Endothelial cell of umbilical vein (primary cell): ENCODE data around the gene SUFU. TPM values are rescaled to one million over a fixed set of nuclear protein-coding genes. Genes with fewer than 3 reads are reported as not detected.

Experiments used
- BruUV-seq: library from RNA; stranded (reverse); fragments of 400-500 nt; replicated peaks from 2 replicates; lab custom pipeline; 2021; lab: Mats Ljungman, UMichigan
- CTCF ChIA-PET: fragments of 300-600, 350-600 bp; sonication (Branson Sonifier 250); formaldehyde crosslinking; loops from one replicate; lab custom pipeline; 2021; ENCODE audit warnings: antibody characterized with exemption, inconsistent platforms; lab: Charles Lee
- POLR2A ChIA-PET: fragments of 300-600, 350-600 bp; sonication (Branson Sonifier 250); formaldehyde crosslinking; loops from one replicate; lab custom pipeline; 2021; ENCODE audit warnings: antibody characterized with exemption, inconsistent platforms; lab: Charles Lee
- DNase-seq: peaks from one replicate; pipeline ENCODE4 v3.0.0-alpha.2; 2011; ENCODE audit warnings: low read depth, low spot score
- FAIRE-seq: peaks from 2 replicates; lab custom pipeline; 2011; peaks lifted over from hg19 to GRCh38; lab: Jason Lieb, UNC
- H2AFZ ChIP-seq: 2 replicates; pipeline ENCODE4 v1.6.0; 2012; ENCODE audit warnings: low read depth, low read length, control low read depth, inconsistent platforms
- H3K27ac ChIP-seq: 2 replicates; pipeline ENCODE4 v1.5.1; 2011; ENCODE audit warnings: low read depth, mild to moderate bottlenecking, control low read depth, low read length, moderate library complexity; ENCODE audit not compliant: insufficient read depth
- H3K27me3 ChIP-seq, 2 experiments: 2 replicates each; pipeline versions ENCODE4 v1.6.0 to v1.6.1; 2011; ENCODE audit warnings: low read length in 2 of 2, mixed read lengths in 1 of 2; ENCODE audit not compliant: control insufficient read depth in 2 of 2, insufficient read depth in 2 of 2
- H3K36me3 ChIP-seq, 2 experiments: 2 replicates in 1 of 2; 3 replicates in 1 of 2; pipeline ENCODE4 v1.5.1; 2011; ENCODE audit warnings: low read length in 2 of 2, mild to moderate bottlenecking in 1 of 2, moderate library complexity in 1 of 2; ENCODE audit not compliant: control insufficient read depth in 2 of 2, insufficient read depth in 2 of 2; ENCODE audit errors: extremely low read depth in 1 of 2
- H3K4me1 ChIP-seq: 3 replicates; pipeline ENCODE4 v1.5.1; 2011; ENCODE audit warnings: mild to moderate bottlenecking, low read length; ENCODE audit not compliant: control insufficient read depth, insufficient read depth; ENCODE audit errors: extremely low read depth
- H3K4me2 ChIP-seq: 2 replicates; pipeline ENCODE4 v1.6.1; 2011; ENCODE audit warnings: low read length, control low read depth, mixed read lengths; ENCODE audit not compliant: insufficient read depth
- H3K4me3 ChIP-seq, 3 experiments: fragments of 200-600 bp in 1 of 3; sonication (generic), shearing (Covaris generic) in 1 of 3; replicated peaks in 1 of 3; 2 replicates each; pipeline ENCODE4 v1.5.1; 2011 to 2016; ENCODE audit warnings: control low read depth in 3 of 3, low read length in 3 of 3, mild to moderate bottlenecking in 2 of 3, inconsistent platforms in 1 of 3, low read depth in 1 of 3, moderate library complexity in 1 of 3; ENCODE audit not compliant: insufficient read depth in 1 of 3
- H3K79me2 ChIP-seq: 2 replicates; pipeline ENCODE4 v1.6.0; 2012; ENCODE audit warnings: low read length, inconsistent platforms; ENCODE audit not compliant: control insufficient read depth, insufficient read depth
- H3K9ac ChIP-seq: replicated peaks from 2 replicates; pipeline ENCODE3; 2011; ENCODE audit warnings: low read length, control low read depth; ENCODE audit not compliant: insufficient read depth; ENCODE audit errors: extremely low read depth
- H3K9me1 ChIP-seq: replicated peaks from 3 replicates; pipeline ENCODE4 v1.6.0; 2011; ENCODE audit warnings: mild to moderate bottlenecking, low read length; ENCODE audit not compliant: control insufficient read depth, insufficient read depth; ENCODE audit errors: extremely low read depth
- H3K9me3 ChIP-seq: replicated peaks from 2 replicates; pipeline ENCODE4 v1.5.1; 2012; ENCODE audit warnings: low read length, inconsistent platforms; ENCODE audit not compliant: control insufficient read depth, insufficient read depth
- H4K20me1 ChIP-seq: replicated peaks from 2 replicates; pipeline ENCODE3; 2011; ENCODE audit warnings: mild to moderate bottlenecking, low read length; ENCODE audit not compliant: control insufficient read depth, insufficient read depth; ENCODE audit errors: extremely low read depth
- EZH2 ChIP-seq: IDR thresholded peaks from 2 replicates; pipeline ENCODE4 v1.6.1; 2012; ENCODE audit warnings: borderline replicate concordance, low read depth, mild to moderate bottlenecking, moderate library complexity, low read length, inconsistent platforms; ENCODE audit not compliant: severe bottlenecking
- FOS ChIP-seq: IDR thresholded peaks from 2 replicates; pipeline ENCODE4 v1.6.1; 2011; ENCODE audit warnings: mild to moderate bottlenecking, low read length, moderate library complexity, borderline replicate concordance; ENCODE audit not compliant: insufficient read depth
- GATA2 ChIP-seq: IDR thresholded peaks from 2 replicates; pipeline ENCODE4 v1.7.0; 2011; ENCODE audit warnings: low read depth, mild to moderate bottlenecking, moderate library complexity, mixed read lengths, low read length; ENCODE audit not compliant: insufficient read length, insufficient read depth
- JUN ChIP-seq: IDR thresholded peaks from 2 replicates; pipeline ENCODE4 v1.6.1; 2011; ENCODE audit warnings: borderline replicate concordance, low read depth; ENCODE audit not compliant: insufficient read length, insufficient read depth
- MAX ChIP-seq: IDR thresholded peaks from 2 replicates; pipeline ENCODE4 v1.6.1; 2011; ENCODE audit not compliant: insufficient read depth, insufficient read length
- MYC ChIP-seq: IDR thresholded peaks from one replicate; pipeline ENCODE4 v1.6.1; 2011; ENCODE audit warnings: mild to moderate bottlenecking, low read depth, low read length
- POLR2A ChIP-seq: IDR thresholded peaks from 2 replicates; pipeline ENCODE4 v1.6.1; 2012; ENCODE audit warnings: low read depth, mild to moderate bottlenecking, control low read depth, low read length
- dilution Hi-C: fragments of 300-500 bp; cut with MboI; formaldehyde crosslinking; loops from one replicate; pipeline ENCODE4 v1.15.0; 2019; ENCODE audit warnings: low sequenced_read_pairs; ENCODE audit not compliant: extremely low pct_ligation_motif_present
- intact Hi-C: fragments of 100-400 bp; cut with micrococcal nuclease; formaldehyde crosslinking; loops from one replicate; pipeline ENCODE4 v1.10.0; 2022
- polyA plus RNA-seq, 4 experiments: library from polyadenylated mRNA; depleted of rRNA in 3 of 4; stranded (reverse) in 3 of 4; unstranded in 1 of 4; fragments of >200 nt; gene quantifications; 2 replicates each; pipeline versions ENCODE4 v1.2.1 to v1.2.3, GENCODE V29; 2011 to 2012; ENCODE audit warnings: missing spikeins in 1 of 4
- total RNA-seq: library from RNA; stranded (reverse); gene quantifications from 2 replicates; pipeline ENCODE4 v1.2.3, GENCODE V29; 2021
- TF ChIP-seq, protein P1 (sequence below), 2 donors: IDR thresholded peaks; 1 replicate in 1 of 2; 2 replicates in 1 of 2; pipeline ENCODE4 v1.5.1; 2011; ENCODE audit warnings: low read length in 2 of 2, mild to moderate bottlenecking in 2 of 2, moderate library complexity in 2 of 2, control low read depth in 1 of 2, inconsistent platforms in 1 of 2, low read depth in 1 of 2; ENCODE audit not compliant: insufficient read depth in 1 of 2; ENCODE audit errors: extremely low read depth in 1 of 2

SUFU gene
- total and polyA plus RNA-seq, 2 donors (not counting 3 experiments of a cell fraction or from before 2014, with no cell fraction given), result 10.1 to 16.3 TPM

DNA sequence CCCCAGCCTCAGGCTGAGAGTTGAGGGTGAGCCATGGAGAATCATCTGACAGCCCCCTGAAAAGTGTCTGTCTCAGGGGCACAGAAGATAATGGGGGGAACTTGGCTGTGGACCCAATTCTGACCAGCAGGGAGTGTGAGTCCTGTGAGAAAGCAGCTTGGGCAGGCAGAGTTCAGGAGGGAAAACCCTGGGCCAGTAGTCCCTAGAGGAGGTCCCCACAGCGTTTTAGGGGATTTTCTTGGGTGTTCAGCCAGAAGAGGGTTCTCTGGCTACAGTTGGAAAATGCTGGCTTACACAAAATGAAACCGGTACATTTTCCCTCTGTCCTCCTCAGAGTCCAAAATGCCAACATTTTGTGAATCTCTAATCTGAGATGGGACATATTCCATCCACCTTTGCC, 104.7 kb downstream of the SUFU start:
- POLR2A ChIA-PET, result no interaction called here

More for the DNA sequence above, 104.7 kb downstream of the SUFU start:
- TF ChIP-seq FOS (no peak), POLR2A (no peak), MAX (no peak), EZH2 (no peak), MYC (no peak), GATA2 (no peak), JUN (no peak)
- TF ChIP-seq, protein P1, sequence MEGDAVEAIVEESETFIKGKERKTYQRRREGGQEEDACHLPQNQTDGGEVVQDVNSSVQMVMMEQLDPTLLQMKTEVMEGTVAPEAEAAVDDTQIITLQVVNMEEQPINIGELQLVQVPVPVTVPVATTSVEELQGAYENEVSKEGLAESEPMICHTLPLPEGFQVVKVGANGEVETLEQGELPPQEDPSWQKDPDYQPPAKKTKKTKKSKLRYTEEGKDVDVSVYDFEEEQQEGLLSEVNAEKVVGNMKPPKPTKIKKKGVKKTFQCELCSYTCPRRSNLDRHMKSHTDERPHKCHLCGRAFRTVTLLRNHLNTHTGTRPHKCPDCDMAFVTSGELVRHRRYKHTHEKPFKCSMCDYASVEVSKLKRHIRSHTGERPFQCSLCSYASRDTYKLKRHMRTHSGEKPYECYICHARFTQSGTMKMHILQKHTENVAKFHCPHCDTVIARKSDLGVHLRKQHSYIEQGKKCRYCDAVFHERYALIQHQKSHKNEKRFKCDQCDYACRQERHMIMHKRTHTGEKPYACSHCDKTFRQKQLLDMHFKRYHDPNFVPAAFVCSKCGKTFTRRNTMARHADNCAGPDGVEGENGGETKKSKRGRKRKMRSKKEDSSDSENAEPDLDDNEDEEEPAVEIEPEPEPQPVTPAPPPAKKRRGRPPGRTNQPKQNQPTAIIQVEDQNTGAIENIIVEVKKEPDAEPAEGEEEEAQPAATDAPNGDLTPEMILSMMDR (IDR thresholded peaks at IDR 0.05; ENCODE audit: extremely low read depth in 1 of 2, insufficient read depth in 1 of 2, low read depth in 1 of 2, low read length in 2 of 2), result no peak
- H3K79me2 ChIP-seq, result no peaks in the 10 kb centered on the region
- FAIRE-seq (no peak), DNase-seq (no peak)
- dilution Hi-C loops, result no loop called here
- no peaks in the 10 kb centered on the region for H3K27me3 ChIP-seq
- H3K36me3 ChIP-seq, result peaks cover 0 to 2% of the 10 kb centered on the region in 2 experiments
- no peaks in the 10 kb centered on the region for H4K20me1 ChIP-seq
- no peak overlapping the region for H3K27ac ChIP-seq
- no TSS peak for BruUV-seq
- CTCF ChIA-PET, result interaction anchor here (0.6 to 2.2 kb wide), 9 partner anchors 11 to 105 kb away, joined by 3 to 7 read pairs (median 4); no protein-coding TSS in a partner anchor
- H3K4me2 ChIP-seq, result no peak overlapping the region
- H3K9me1 ChIP-seq, result no peaks in the 10 kb centered on the region
- H3K9ac ChIP-seq, result no peak overlapping the region
- no peak overlapping the region for H2AFZ ChIP-seq
- no peak overlapping the region for H3K4me3 ChIP-seq
- intact Hi-C loops, result no loop called here
- H3K9me3 ChIP-seq, result no peaks in the 10 kb centered on the region
- H3K4me1 ChIP-seq, result peaks cover 57% of the 10 kb centered on the region
